Testis (tissue), 3 donors: ENCODE results near the gene CHRM1. TPM values are rescaled to one million over a fixed set of nuclear protein-coding genes. Genes with fewer than 3 reads are reported as not detected.

Source experiments
- DNase-seq: peaks from one replicate; pipeline ENCODE4 v3.0.0-alpha.2; 2019
- H3K27ac ChIP-seq, 2 donors: fragments of 200-600 bp; sonication (generic); one replicate each; pipeline ENCODE4 v1.5.1; 2019
- H3K27me3 ChIP-seq: fragments of 200-600 bp; sonication (generic); one replicate; pipeline ENCODE4 v1.5.1; 2019
- H3K36me3 ChIP-seq: fragments of 200-600 bp; sonication (generic); one replicate; pipeline ENCODE4 v1.5.1; 2017; ENCODE audit warnings: low read depth; ENCODE audit errors: missing control alignments
- H3K4me1 ChIP-seq: fragments of 200-600 bp; sonication (generic); one replicate; pipeline ENCODE4 v1.5.1; 2019
- H3K4me3 ChIP-seq, 2 donors: fragments of 200-600 bp; sonication (generic); one replicate each; pipeline ENCODE4 v1.5.1; 2017 to 2019
- H3K9me3 ChIP-seq: fragments of 200-600 bp; sonication (generic); one replicate; pipeline ENCODE4 v1.5.1; 2017
- CTCF ChIP-seq, 3 experiments: fragments of 450-650 bp in 2 of 3; fragments of 200-600 bp in 1 of 3; sonication (generic) in 1 of 3; IDR thresholded peaks; one replicate each; pipeline ENCODE4 v1.5.1; 2016 to 2019; ENCODE audit warnings: antibody characterized with exemption in 3 of 3, mild to moderate bottlenecking in 2 of 3, moderate library complexity in 1 of 3
- POLR2A ChIP-seq: fragments of 450-650 bp; IDR thresholded peaks from one replicate; pipeline ENCODE4 v1.6.1; 2017; ENCODE audit warnings: antibody characterized with exemption, mild to moderate bottlenecking, moderate library complexity
- WGBS, 2 donors: methylation state at CpG; one replicate each; pipeline ENCODE4 v1.1.5; 2018; 5-methylcytosine and 5-hydroxymethylcytosine counted together
- intact Hi-C: fragments of 100-400 bp; cut with DNase I; formaldehyde crosslinking; loops from one replicate; pipeline ENCODE4 v1.15.1; 2023; ENCODE audit warnings: low total_unique reads
- polyA plus RNA-seq: library from polyadenylated mRNA; stranded (reverse); fragments of 350-450 nt; fragmentation: Illumina TruSeq; extraction: RNeasy Lipid Tissue Mini Kit (QIAGEN cat#74804); gene quantifications from one replicate; pipeline ENCODE4 v1.2.3, GENCODE V29; 2014; ENCODE audit warnings: low read depth, low replicate concordance; ENCODE audit not compliant: insufficient read depth
- total RNA-seq, 2 donors: library from RNA; depleted of rRNA; stranded (reverse); fragments of >200 nt; gene quantifications; one replicate each; pipeline ENCODE4 v1.2.3, GENCODE V29; 2016

Gene CHRM1
- total and polyA plus RNA-seq, 3 donors from 2014 or later, result 0.06 to 0.45 (median 0.39) TPM

- H3K27ac ChIP-seq, result no peak overlapping the region
- no peaks in the 10 kb centered on the region for H3K4me1 ChIP-seq
- no peaks in the 10 kb centered on the region for H3K36me3 ChIP-seq
- WGBS, 2 donors, result 70 to 75% methylated on average over 10 of the region's 10 CpGs
- no peaks in the 10 kb centered on the region for H3K9me3 ChIP-seq
- no peak for TF ChIP-seq CTCF (IDR thresholded peaks at IDR 0.05)
- TF ChIP-seq POLR2A, result no peak
- no peaks in the 10 kb centered on the region for H3K27me3 ChIP-seq
- intact Hi-C loops, result no loop called here
- no peak overlapping the region for H3K4me3 ChIP-seq
- DNase-seq, result no peak
Observed at GRCh38 chr11:62896049-62896448, 25.1 kb downstream of the CHRM1 start.

- no peaks in the 10 kb centered on the region for H3K9me3 ChIP-seq
- H3K27ac ChIP-seq, result no peak overlapping the region
- H3K4me1 ChIP-seq, result no peaks in the 10 kb centered on the region
- H3K4me3 ChIP-seq, result no peak overlapping the region
- WGBS, 2 donors, result 70 to 80% methylated on average over 6 of the region's 6 CpGs
- no peaks in the 10 kb centered on the region for H3K36me3 ChIP-seq
- no peak for DNase-seq
- no peaks in the 10 kb centered on the region for H3K27me3 ChIP-seq
- TF ChIP-seq CTCF (IDR thresholded peaks at IDR 0.05), result no peak
- TF ChIP-seq POLR2A, result no peak
- intact Hi-C loops, result no loop called here
Observed at GRCh38 chr11:62895501-62895900, 25.7 kb downstream of the CHRM1 start.

GRCh38 chr11:62892077-62892922 lies 28.9 kb downstream of the CHRM1 start:
- TF ChIP-seq POLR2A, result no peak
- no peak for TF ChIP-seq CTCF (IDR thresholded peaks at IDR 0.05)
- Histone ChIP-seq H3K4me3 (no peak overlapping the region), H3K27ac (no peak overlapping the region), H3K27me3 (no peaks in the 10 kb centered on the region), H3K4me1 (peaks cover 4% of the 10 kb centered on the region), H3K36me3 (no peaks in the 10 kb centered on the region), H3K9me3 (no peaks in the 10 kb centered on the region)
- WGBS, 2 donors, result 83 to 84% methylated on average over 10 of the region's 10 CpGs
- no peak for DNase-seq
- intact Hi-C loops, result no loop called here

- no peak for TF ChIP-seq POLR2A
- DNase-seq, result no peak
- no peaks in the 10 kb centered on the region for H3K9me3 ChIP-seq
- H3K27ac ChIP-seq, result no peak overlapping the region
- no peak overlapping the region for H3K4me3 ChIP-seq
- peaks cover 3% of the 10 kb centered on the region for H3K36me3 ChIP-seq
- 65 to 70% methylated on average over 11 of the region's 11 CpGs for WGBS, 2 donors
- H3K4me1 ChIP-seq, result peaks cover 4% of the 10 kb centered on the region
- intact Hi-C loops, result no loop called here
- no peaks in the 10 kb centered on the region for H3K27me3 ChIP-seq
Observed at GRCh38 chr11:62889484-62890437, 31.4 kb downstream of the CHRM1 start.

GRCh38 chr11:62889126-62889483 lies 32.1 kb downstream of the CHRM1 start:
- Histone ChIP-seq H3K27me3 (no peaks in the 10 kb centered on the region), H3K4me3 (no peak overlapping the region), H3K27ac (no peak overlapping the region), H3K9me3 (no peaks in the 10 kb centered on the region), H3K4me1 (peaks cover 4% of the 10 kb centered on the region), H3K36me3 (peaks cover 3% of the 10 kb centered on the region)
- DNase-seq, result no peak
- 56 to 77% methylated on average over 2 of the region's 2 CpGs for WGBS, 2 donors
- intact Hi-C loops, result no loop called here
- no peak for TF ChIP-seq CTCF (IDR thresholded peaks at IDR 0.05)
- TF ChIP-seq POLR2A, result no peak
